Memory B cell (primary cell): ENCODE results near the gene GALNTL6.

ENCODE experiments used
- ATAC-seq: fragments of 150-1000 bp; cut with Tn5 transposase; 2 replicates; pipeline ENCODE4 v1.10.0; 2021; ENCODE audit warnings: low read depth, mild to moderate bottlenecking, moderate library complexity
- DNase-seq, 2 donors: peaks; one replicate each; pipeline ENCODE4 v3.0.0; 2022; ENCODE audit warnings: low spot score in 2 of 2
- H3K27ac Mint-ChIP-seq: one replicate; pipeline ENCODE4 v1.8.0; 2022; ENCODE audit warnings: mild to moderate bottlenecking, moderate library complexity, mixed read lengths
- H3K27me3 Mint-ChIP-seq: one replicate; pipeline ENCODE4 v1.8.0; 2022; ENCODE audit warnings: mixed read lengths
- H3K36me3 Mint-ChIP-seq: one replicate; pipeline ENCODE4 v1.8.0; 2022; ENCODE audit warnings: mild to moderate bottlenecking, mixed read lengths
- H3K4me1 Mint-ChIP-seq: one replicate; pipeline ENCODE4 v1.8.0; 2022; ENCODE audit warnings: mixed read lengths
- H3K4me3 Mint-ChIP-seq: one replicate; pipeline ENCODE4 v1.8.0; 2022; ENCODE audit warnings: mild to moderate bottlenecking, moderate library complexity, mixed read lengths
- H3K9me3 Mint-ChIP-seq: one replicate; pipeline ENCODE4 v1.8.0; 2022; ENCODE audit warnings: mixed read lengths

GALNTL6 gene

DNA sequence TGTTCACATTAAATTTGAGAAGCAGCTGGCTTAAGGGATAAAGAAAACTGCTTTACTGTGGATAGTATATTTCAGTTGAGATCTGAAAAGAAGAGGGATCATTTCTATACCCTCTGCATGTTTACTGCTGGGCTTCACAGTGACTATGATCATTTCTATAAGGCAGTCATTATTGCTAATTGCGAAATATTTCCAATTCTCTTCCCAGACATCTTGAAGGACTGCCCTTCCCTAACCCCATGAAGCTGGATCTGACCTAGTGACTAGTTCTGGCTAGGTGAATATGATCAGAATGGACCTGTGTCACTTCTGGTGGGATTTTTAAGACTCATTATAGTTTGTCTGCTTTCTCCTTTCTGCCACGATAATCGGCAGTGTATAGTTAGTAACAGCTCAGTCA lies 848.9 kb downstream of the GALNTL6 start:
- Mint-ChIP-seq H3K9me3 (peaks cover 3% of the 10 kb centered on the region), H3K4me3 (no peak overlapping the region), H3K27ac (no peak overlapping the region), H3K4me1 (no peaks in the 10 kb centered on the region), H3K27me3 (no peaks in the 10 kb centered on the region), H3K36me3 (no peaks in the 10 kb centered on the region)
- ATAC-seq (no peak), DNase-seq (no peak)

DNA sequence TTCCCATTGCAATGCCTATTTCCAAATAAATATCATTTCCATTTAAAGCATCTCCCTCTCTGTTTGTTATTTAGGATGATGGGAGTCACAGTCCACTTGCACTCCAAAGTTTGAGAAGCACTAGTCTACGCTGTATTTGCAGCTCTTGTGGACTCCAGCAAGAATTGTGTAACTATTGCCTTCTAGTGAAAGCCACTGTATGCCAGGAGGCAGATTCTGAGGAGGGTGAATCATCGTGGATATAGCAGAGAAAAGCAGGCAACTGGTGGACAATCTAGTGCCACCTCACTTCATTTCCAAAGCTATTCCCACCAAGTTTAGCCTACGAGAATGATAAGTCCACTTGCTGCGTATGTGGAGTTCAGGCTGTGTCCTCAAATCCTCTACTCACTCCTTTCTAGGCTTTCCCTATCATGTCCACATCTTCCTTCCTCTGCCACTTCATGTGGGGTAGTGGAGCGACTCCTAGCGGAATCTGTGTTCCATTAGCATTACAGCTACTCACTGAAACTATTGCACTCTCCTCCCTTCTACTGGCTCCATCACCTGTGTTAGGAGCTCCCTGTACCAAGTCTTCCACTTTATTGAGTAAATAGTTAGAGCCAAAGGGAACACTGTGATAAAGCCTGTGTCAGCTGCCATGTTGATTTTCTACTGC lies 853.6 kb downstream of the GALNTL6 start:
- no peaks in the 10 kb centered on the region for H3K27me3 Mint-ChIP-seq
- no peak overlapping the region for H3K4me3 Mint-ChIP-seq
- no peaks in the 10 kb centered on the region for H3K36me3 Mint-ChIP-seq
- ATAC-seq (no peak), DNase-seq (no peak)
- H3K27ac Mint-ChIP-seq, result no peak overlapping the region
- peaks cover 1% of the 10 kb centered on the region for H3K9me3 Mint-ChIP-seq
- H3K4me1 Mint-ChIP-seq, result no peaks in the 10 kb centered on the region

GRCh38 chr4:172674811-172675210 lies 861.6 kb downstream of the GALNTL6 start:
- Mint-ChIP-seq H3K4me3 (no peak overlapping the region), H3K9me3 (peaks cover 4% of the 10 kb centered on the region), H3K27ac (no peak overlapping the region), H3K36me3 (no peaks in the 10 kb centered on the region), H3K27me3 (no peaks in the 10 kb centered on the region), H3K4me1 (no peaks in the 10 kb centered on the region)
- no peak for DNase-seq
- ATAC-seq, result no peak

DNA sequence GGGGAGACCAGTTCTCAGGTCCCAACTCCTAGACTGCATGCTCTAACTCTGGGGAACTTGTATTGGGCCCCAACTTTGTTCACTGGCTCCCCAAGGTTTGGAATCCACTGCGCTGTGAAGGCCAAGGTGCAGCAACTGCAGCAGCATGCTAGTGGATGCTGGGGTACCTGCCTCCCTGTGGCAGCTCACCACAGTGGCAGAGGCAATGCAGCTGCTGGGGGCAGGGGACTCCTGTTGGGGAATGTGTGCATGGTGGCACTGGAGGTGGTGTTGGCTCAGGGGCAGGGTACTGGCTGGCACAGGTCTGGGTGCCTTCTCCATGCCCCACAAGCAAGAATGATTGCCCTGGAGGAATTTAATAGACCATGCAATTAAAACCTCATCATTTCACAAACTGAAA lies 862.0 kb downstream of the GALNTL6 start:
- no peaks in the 10 kb centered on the region for H3K36me3 Mint-ChIP-seq
- no peaks in the 10 kb centered on the region for H3K27me3 Mint-ChIP-seq
- no peaks in the 10 kb centered on the region for H3K4me1 Mint-ChIP-seq
- no peak overlapping the region for H3K27ac Mint-ChIP-seq
- no peak for ATAC-seq
- H3K9me3 Mint-ChIP-seq, result peaks cover 4% of the 10 kb centered on the region
- H3K4me3 Mint-ChIP-seq, result no peak overlapping the region
- DNase-seq, result no peak

DNA sequence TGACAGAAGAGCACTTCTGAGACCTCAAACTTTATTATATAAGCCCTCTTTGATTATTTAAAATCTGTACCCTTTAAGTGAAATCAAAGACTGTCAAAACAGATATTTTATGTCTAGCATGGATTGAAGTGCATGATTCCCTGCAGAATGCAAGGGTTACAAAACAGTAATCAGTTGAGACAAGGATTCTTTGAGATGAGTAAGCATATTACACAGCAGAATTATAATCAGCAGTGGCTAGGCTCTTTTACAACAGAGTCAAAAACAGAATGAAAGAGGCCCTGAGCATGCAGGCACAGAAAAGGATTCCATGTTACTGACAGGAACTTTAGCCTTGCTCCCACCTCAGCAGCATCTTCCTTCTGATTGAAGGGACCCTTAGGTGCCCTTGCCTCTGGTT lies 867.5 kb downstream of the GALNTL6 start:
- ATAC-seq, result no peak

GRCh38 chr4:172683021-172683420 lies 869.8 kb downstream of the GALNTL6 start:
- H3K27me3 Mint-ChIP-seq, result no peaks in the 10 kb centered on the region
- no peak for DNase-seq
- H3K9me3 Mint-ChIP-seq, result no peaks in the 10 kb centered on the region
- H3K4me3 Mint-ChIP-seq, result no peak overlapping the region
- H3K27ac Mint-ChIP-seq, result no peak overlapping the region
- no peaks in the 10 kb centered on the region for H3K4me1 Mint-ChIP-seq
- ATAC-seq, result no peak
- H3K36me3 Mint-ChIP-seq, result no peaks in the 10 kb centered on the region

More for the DNA sequence above, 867.5 kb downstream of the GALNTL6 start:
- H3K27ac Mint-ChIP-seq, result no peak overlapping the region
- no peaks in the 10 kb centered on the region for H3K36me3 Mint-ChIP-seq
- no peak overlapping the region for H3K4me3 Mint-ChIP-seq
- no peak for DNase-seq
- no peaks in the 10 kb centered on the region for H3K9me3 Mint-ChIP-seq
- no peaks in the 10 kb centered on the region for H3K4me1 Mint-ChIP-seq
- no peaks in the 10 kb centered on the region for H3K27me3 Mint-ChIP-seq

DNA sequence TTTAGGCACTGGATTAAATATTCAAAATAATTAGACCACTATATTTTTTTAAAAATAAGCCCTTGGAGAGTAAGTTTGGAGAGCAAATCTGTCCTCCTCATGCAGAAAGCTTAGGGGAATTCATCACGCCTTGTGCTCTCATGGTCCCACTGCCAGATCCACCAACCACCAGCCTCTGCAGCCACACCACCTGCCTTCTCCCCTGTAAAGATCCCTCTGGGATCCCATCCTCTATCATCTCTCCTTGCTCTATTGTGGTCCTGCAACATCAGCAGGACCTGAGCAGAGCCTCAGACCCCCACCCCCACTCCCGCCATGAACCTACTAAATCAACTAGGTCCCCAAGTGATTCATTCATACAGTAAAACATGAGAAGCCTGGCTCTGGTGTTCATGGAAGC lies 872.8 kb downstream of the GALNTL6 start:
- no peak for ATAC-seq
- no peaks in the 10 kb centered on the region for H3K27me3 Mint-ChIP-seq
- no peak for DNase-seq
- H3K27ac Mint-ChIP-seq, result no peak overlapping the region
- no peaks in the 10 kb centered on the region for H3K36me3 Mint-ChIP-seq
- peaks cover 4% of the 10 kb centered on the region for H3K9me3 Mint-ChIP-seq
- H3K4me3 Mint-ChIP-seq, result no peak overlapping the region
- H3K4me1 Mint-ChIP-seq, result no peaks in the 10 kb centered on the region

- H3K4me1 Mint-ChIP-seq, result no peaks in the 10 kb centered on the region
- H3K9me3 Mint-ChIP-seq, result peaks cover 7% of the 10 kb centered on the region
- H3K27ac Mint-ChIP-seq, result no peak overlapping the region
- H3K27me3 Mint-ChIP-seq, result no peaks in the 10 kb centered on the region
- DNase-seq (no peak), ATAC-seq (no peak)
- H3K36me3 Mint-ChIP-seq, result no peaks in the 10 kb centered on the region
- H3K4me3 Mint-ChIP-seq, result no peak overlapping the region
These were observed 875.3 kb downstream of the GALNTL6 start for GRCh38 chr4:172688534-172688933.

GRCh38 chr4:172691552-172691951 lies 878.3 kb downstream of the GALNTL6 start:
- DNase-seq, result no peak
- H3K27ac Mint-ChIP-seq, result no peak overlapping the region
- ATAC-seq, result no peak
- H3K4me3 Mint-ChIP-seq, result no peak overlapping the region
- H3K9me3 Mint-ChIP-seq, result peaks cover 8% of the 10 kb centered on the region
- no peaks in the 10 kb centered on the region for H3K36me3 Mint-ChIP-seq
- H3K27me3 Mint-ChIP-seq, result no peaks in the 10 kb centered on the region
- no peaks in the 10 kb centered on the region for H3K4me1 Mint-ChIP-seq

DNA sequence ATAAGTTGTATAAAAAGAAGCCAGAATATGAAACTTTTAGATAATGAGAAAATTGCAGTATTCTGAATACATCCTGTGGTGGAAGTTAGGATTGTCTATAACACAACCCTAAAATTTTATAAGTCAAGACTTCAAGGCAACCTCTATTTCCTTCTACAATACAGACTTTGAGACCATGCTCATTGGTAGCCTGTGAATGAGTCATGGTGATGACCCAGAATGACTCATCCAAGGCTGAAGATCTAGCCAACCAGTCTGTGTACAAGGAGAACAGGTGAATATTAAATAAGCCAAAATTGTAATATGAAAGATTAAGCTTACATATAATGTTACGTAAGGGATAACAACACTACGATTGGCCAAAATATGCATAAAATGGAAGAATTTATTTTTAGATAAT lies 879.5 kb downstream of the GALNTL6 start:
- Mint-ChIP-seq H3K4me3 (no peak overlapping the region), H3K36me3 (no peaks in the 10 kb centered on the region), H3K27me3 (no peaks in the 10 kb centered on the region), H3K9me3 (peaks cover 8% of the 10 kb centered on the region), H3K27ac (no peak overlapping the region), H3K4me1 (no peaks in the 10 kb centered on the region)
- DNase-seq (no peak), ATAC-seq (no peak)

DNA sequence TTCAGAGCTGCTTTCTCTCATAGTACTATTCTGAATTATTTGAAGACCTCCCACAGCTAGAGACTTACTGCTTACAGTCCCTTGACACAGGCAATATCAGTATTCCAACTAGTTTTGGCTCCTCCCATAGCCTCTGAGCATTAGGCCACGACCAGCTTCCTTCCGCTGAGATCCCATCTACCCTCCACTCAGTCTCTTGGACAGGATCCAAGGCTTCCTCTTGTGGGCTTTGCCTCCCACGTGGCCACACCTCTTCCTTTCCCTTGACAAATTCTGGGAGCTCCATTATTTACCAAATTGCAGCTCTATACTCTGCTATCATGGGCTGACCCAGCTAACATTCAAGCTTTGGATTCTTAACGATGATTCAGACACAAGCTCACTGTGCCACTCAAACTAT lies 885.1 kb downstream of the GALNTL6 start:
- no peak overlapping the region for H3K27ac Mint-ChIP-seq
- H3K4me1 Mint-ChIP-seq, result no peaks in the 10 kb centered on the region
- H3K4me3 Mint-ChIP-seq, result no peak overlapping the region
- DNase-seq (no peak), ATAC-seq (no peak)
- no peaks in the 10 kb centered on the region for H3K27me3 Mint-ChIP-seq
- H3K36me3 Mint-ChIP-seq, result no peaks in the 10 kb centered on the region
- H3K9me3 Mint-ChIP-seq, result peaks cover 3% of the 10 kb centered on the region

GRCh38 chr4:172705565-172705964 lies 892.4 kb downstream of the GALNTL6 start:
- Mint-ChIP-seq H3K27ac (no peak overlapping the region), H3K27me3 (no peaks in the 10 kb centered on the region), H3K4me3 (no peak overlapping the region), H3K36me3 (no peaks in the 10 kb centered on the region), H3K4me1 (no peaks in the 10 kb centered on the region), H3K9me3 (peaks cover 19% of the 10 kb centered on the region)
- ATAC-seq (no peak), DNase-seq (no peak)

DNA sequence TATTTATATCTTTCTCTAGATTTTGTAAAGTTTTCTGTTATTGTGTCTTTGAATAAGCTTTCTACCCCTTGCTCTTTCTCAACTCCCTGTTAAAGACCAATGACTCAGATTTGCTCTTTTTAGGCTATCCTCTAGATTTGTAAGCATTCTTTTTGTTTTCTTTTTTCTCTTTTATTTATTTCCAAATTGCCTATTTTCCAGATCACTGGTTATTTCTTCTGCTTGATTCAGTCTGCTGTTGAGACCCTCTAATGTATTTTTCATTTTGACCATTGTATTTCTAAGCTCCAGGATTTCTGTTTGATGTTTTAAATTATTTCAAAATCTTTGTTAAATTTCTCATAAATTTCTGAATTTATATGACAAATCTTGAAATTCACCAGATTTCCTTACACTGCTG lies 892.8 kb downstream of the GALNTL6 start:
- Mint-ChIP-seq H3K27me3 (no peaks in the 10 kb centered on the region), H3K9me3 (peaks cover 19% of the 10 kb centered on the region), H3K4me1 (no peaks in the 10 kb centered on the region), H3K36me3 (no peaks in the 10 kb centered on the region), H3K4me3 (no peak overlapping the region), H3K27ac (no peak overlapping the region)
- ATAC-seq (no peak), DNase-seq (no peak)

GRCh38 chr4:172707622-172708021 lies 894.4 kb downstream of the GALNTL6 start:
- no peak for ATAC-seq

GRCh38 chr4:172708184-172708583 lies 895.0 kb downstream of the GALNTL6 start:
- Mint-ChIP-seq H3K4me1 (no peaks in the 10 kb centered on the region), H3K27ac (no peak overlapping the region), H3K36me3 (no peaks in the 10 kb centered on the region), H3K27me3 (no peaks in the 10 kb centered on the region), H3K4me3 (no peak overlapping the region), H3K9me3 (peaks cover 18% of the 10 kb centered on the region)
- ATAC-seq, result no peak
- no peak for DNase-seq

More at GRCh38 chr4:172707622-172708021, 894.4 kb downstream of the GALNTL6 start:
- DNase-seq, result no peak
- H3K9me3 Mint-ChIP-seq, result peaks cover 18% of the 10 kb centered on the region
- no peaks in the 10 kb centered on the region for H3K36me3 Mint-ChIP-seq
- no peak overlapping the region for H3K4me3 Mint-ChIP-seq
- H3K4me1 Mint-ChIP-seq, result no peaks in the 10 kb centered on the region
- H3K27me3 Mint-ChIP-seq, result no peaks in the 10 kb centered on the region
- no peak overlapping the region for H3K27ac Mint-ChIP-seq
